ENCODE data around the gene RDH16. TPM values are rescaled to one million over a fixed set of nuclear protein-coding genes. Genes with fewer than 3 reads are reported as not detected.
A peak's percentile ranks its signal among the peaks of the same experiment; 100 is the strongest.
"Not testable (repeated sequence)": the region's sequence is repeated elsewhere in the genome, so short reads cannot be mapped to it uniquely, and the experiment has no call there.

RDH16 gene
- total and polyA plus RNA-seq, 4 experiments from 2014 or later = 0.09 to 1.9 (median 0.87) TPM

DNA sequence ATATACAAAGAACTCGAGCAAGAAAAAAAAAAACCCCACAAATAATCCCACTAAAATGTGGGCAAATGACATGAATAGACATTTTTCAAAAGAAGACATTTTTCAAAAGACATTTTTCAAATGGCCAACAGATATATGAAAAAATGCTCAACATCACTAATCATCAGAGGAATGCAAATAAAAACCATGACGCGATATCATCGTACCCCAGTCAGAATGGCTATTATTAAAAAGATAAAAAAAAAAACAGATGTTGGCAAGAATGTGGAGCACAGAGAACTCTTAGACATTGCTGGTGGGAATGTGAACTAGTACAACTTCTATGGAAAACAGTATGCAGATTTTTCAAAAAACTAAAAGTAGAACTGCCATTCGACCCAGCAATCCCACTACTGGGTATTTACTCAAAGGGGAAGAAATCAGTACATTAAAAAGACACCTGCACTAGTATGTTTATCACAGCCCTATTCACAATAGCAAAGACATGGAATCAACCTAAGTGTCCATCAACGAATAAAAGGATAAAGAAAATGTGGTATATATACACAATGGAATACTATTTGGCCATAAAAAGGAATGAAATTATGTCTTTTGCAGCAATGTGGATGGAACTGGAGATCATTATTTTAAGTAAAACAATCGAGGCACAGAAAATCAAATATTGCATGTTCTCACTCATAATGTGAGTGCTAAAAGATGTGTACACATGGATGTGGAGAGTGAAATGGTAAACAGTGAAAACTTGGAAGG, 32.6 kb upstream of the RDH16 start:
- intact Hi-C loops (cut with micrococcal nuclease) = no loop called here
- Mint-ChIP-seq H3K4me1 (peaks cover 5 to 12% (median 11%) of the 10 kb centered on the region in 4 donors), H3K27ac (peak overlapping the region in 4 of 7 donors; percentile 3 to 61 (median 38)), H3K27me3 (no peaks in the 10 kb centered on the region), H3K36me3 (no peaks in the 10 kb centered on the region), H3K4me3 (no peak overlapping the region), H3K9me3 (no peaks in the 10 kb centered on the region)
- DNase-seq = no peak
- no peak overlapping the region for H3K27ac ChIP-seq (ENCODE audit: low read depth, low read length)
- CTCF ChIA-PET (ENCODE audit: partially characterized antibody) = interaction anchor here (1.0 to 4.9 kb wide), 4 partner anchors 11 to 231 kb away, joined by 3 to 102 read pairs (median 31); partner anchors contain the start of gene HSD17B6
- H3K4me3 ChIP-seq (ENCODE audit: low read length in 2 of 2) = no peak overlapping the region
- H3K9me3 ChIP-seq (ENCODE audit: control insufficient read depth in 1 of 2, low read length in 2 of 2) = no peaks in the 10 kb centered on the region
- no peaks in the 10 kb centered on the region for H3K27me3 ChIP-seq (ENCODE audit: insufficient read depth, low read length)
- H3K36me3 ChIP-seq (ENCODE audit: insufficient read depth, low read length) = no peaks in the 10 kb centered on the region
- POLR2A ChIA-PET (ENCODE audit: partially characterized antibody) = no interaction called here
- peaks cover 19% of the 10 kb centered on the region for H3K4me1 ChIP-seq (ENCODE audit: insufficient read depth, low read length)

- ChIA-PET POLR2A (ENCODE audit: partially characterized antibody) (no interaction called here), CTCF (ENCODE audit: partially characterized antibody) (interaction anchor here (0.5 to 4.9 kb wide), 17 partner anchors 8 to 475 kb away, joined by 3 to 102 read pairs (median 5); partner anchors contain the start of genes HSD17B6 and PRIM1)
- Mint-ChIP-seq H3K27ac (peak overlapping the region in 2 of 7 donors; percentile 50 to 57), H3K4me3 (no peak overlapping the region), H3K9me3 (no peaks in the 10 kb centered on the region), H3K27me3 (no peaks in the 10 kb centered on the region), H3K36me3 (no peaks in the 10 kb centered on the region), H3K4me1 (peaks cover 5 to 12% (median 11%) of the 10 kb centered on the region in 4 donors)
- Histone ChIP-seq H3K4me3 (ENCODE audit: low read length in 2 of 2) (no peak overlapping the region), H3K36me3 (ENCODE audit: insufficient read depth, low read length) (no peaks in the 10 kb centered on the region), H3K9me3 (ENCODE audit: control insufficient read depth in 1 of 2, low read length in 2 of 2) (no peaks in the 10 kb centered on the region), H3K27me3 (ENCODE audit: insufficient read depth, low read length) (no peaks in the 10 kb centered on the region), H3K4me1 (ENCODE audit: insufficient read depth, low read length) (peaks cover 19% of the 10 kb centered on the region), H3K27ac (ENCODE audit: low read depth, low read length) (no peak overlapping the region)
- intact Hi-C loops (cut with micrococcal nuclease) = no loop called here
- DNase-seq = no peak
Measured at GRCh38 chr12:56988207-56988739, 30.9 kb upstream of the RDH16 start.

DNA sequence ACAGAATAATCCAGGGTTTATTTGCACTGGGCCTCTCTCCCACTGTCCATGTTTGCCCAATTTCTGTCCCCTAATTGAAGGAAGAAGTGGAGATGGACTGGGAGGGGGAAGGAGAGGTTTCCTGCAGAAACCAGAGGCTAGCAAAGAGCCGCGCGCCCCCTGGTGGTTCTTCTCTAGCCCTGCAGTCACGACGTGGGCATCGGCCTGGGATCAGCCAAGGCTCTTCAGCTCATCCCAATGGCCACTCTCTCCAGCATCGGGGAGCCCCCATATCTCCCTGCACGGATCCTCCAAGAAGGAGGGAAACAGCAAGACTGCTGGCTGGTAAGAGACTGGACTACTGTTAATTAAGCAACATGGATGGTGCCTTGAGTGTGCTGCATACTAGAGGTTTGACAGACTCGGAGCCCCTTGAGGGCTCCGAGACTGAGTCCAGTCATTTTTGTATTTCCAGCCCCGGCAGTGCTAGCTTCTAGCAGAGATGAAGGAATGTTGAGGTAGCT, 30.2 kb upstream of the RDH16 start:
- Mint-ChIP-seq H3K4me3 (peak overlapping the region in 3 of 8 donors; percentile 36 to 61 (median 56)), H3K27ac (peak overlapping the region in 1 of 7 donors; percentile 53), H3K9me3 (no peaks in the 10 kb centered on the region), H3K4me1 (peaks cover 5 to 12% (median 11%) of the 10 kb centered on the region in 4 donors), H3K36me3 (no peaks in the 10 kb centered on the region), H3K27me3 (no peaks in the 10 kb centered on the region)
- Histone ChIP-seq H3K4me3 (ENCODE audit: low read length in 2 of 2) (no peak overlapping the region), H3K9me3 (ENCODE audit: control insufficient read depth in 1 of 2, low read length in 2 of 2) (no peaks in the 10 kb centered on the region), H3K4me1 (ENCODE audit: insufficient read depth, low read length) (peaks cover 19% of the 10 kb centered on the region), H3K36me3 (ENCODE audit: insufficient read depth, low read length) (no peaks in the 10 kb centered on the region), H3K27ac (ENCODE audit: low read depth, low read length) (no peak overlapping the region), H3K27me3 (ENCODE audit: insufficient read depth, low read length) (no peaks in the 10 kb centered on the region)
- peak; percentile 62 to 67 (median 63) for DNase-seq
- ChIA-PET CTCF (ENCODE audit: partially characterized antibody) (interaction anchor here (0.9 to 4.9 kb wide), 13 partner anchors 9 to 359 kb away, joined by 3 to 102 read pairs (median 5); partner anchors contain the start of genes HSD17B6 and PRIM1), POLR2A (ENCODE audit: partially characterized antibody) (no interaction called here)
- intact Hi-C loops (cut with micrococcal nuclease) = loop anchor here (1.0 to 2.0 kb wide), 3 partner anchors 230 to 474 kb away; no protein-coding TSS in a partner anchor

GRCh38 chr12:56987011-56987410, 29.6 kb upstream of the RDH16 start:
- Mint-ChIP-seq H3K9me3 (no peaks in the 10 kb centered on the region), H3K36me3 (no peaks in the 10 kb centered on the region), H3K27ac (peak overlapping the region in 2 of 7 donors; percentile 12 to 53), H3K4me3 (peak overlapping the region in 3 of 8 donors; percentile 36 to 61 (median 56)), H3K27me3 (no peaks in the 10 kb centered on the region), H3K4me1 (peaks cover 5 to 12% (median 11%) of the 10 kb centered on the region in 4 donors)
- H3K4me3 ChIP-seq (ENCODE audit: low read length in 2 of 2) = no peak overlapping the region
- no peaks in the 10 kb centered on the region for H3K36me3 ChIP-seq (ENCODE audit: insufficient read depth, low read length)
- intact Hi-C loops (cut with micrococcal nuclease) = loop anchor here (1.0 to 2.0 kb wide), 3 partner anchors 230 to 474 kb away; no protein-coding TSS in a partner anchor
- ChIA-PET CTCF (ENCODE audit: partially characterized antibody) (interaction anchor here (0.9 to 4.9 kb wide), 11 partner anchors 8 to 358 kb away, joined by 3 to 102 read pairs (median 5); partner anchors contain the start of genes HSD17B6 and PRIM1), POLR2A (ENCODE audit: partially characterized antibody) (no interaction called here)
- H3K27me3 ChIP-seq (ENCODE audit: insufficient read depth, low read length) = no peaks in the 10 kb centered on the region
- H3K27ac ChIP-seq (ENCODE audit: low read depth, low read length) = no peak overlapping the region
- H3K9me3 ChIP-seq (ENCODE audit: control insufficient read depth in 1 of 2, low read length in 2 of 2) = no peaks in the 10 kb centered on the region
- peaks cover 19% of the 10 kb centered on the region for H3K4me1 ChIP-seq (ENCODE audit: insufficient read depth, low read length)
- no peak for DNase-seq

DNA sequence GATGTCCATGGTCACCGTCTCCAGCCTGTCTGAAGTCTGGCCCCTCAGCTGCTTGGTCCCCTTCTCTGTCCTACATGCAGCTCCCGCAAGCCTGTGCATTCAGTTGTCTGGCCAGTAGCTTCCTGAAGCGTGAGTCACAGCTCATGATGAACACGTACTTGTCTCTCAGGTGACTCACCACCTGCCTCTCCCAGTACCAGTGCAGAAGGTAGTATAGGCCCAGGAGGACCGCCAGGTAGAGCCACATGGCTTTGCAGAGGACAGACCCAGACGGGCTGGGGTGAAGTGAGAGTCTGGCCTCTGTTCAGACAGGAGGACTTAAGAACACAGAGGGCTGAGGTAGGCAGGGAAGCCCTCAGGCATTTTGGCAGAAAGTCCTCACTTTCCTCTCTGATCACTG, 28.3 kb upstream of the RDH16 start:
- H3K4me1 ChIP-seq (ENCODE audit: insufficient read depth, low read length); H3K27me3 Mint-ChIP-seq; H3K36me3 Mint-ChIP-seq; H3K4me3 Mint-ChIP-seq; POLR2A ChIA-PET (ENCODE audit: partially characterized antibody); H3K4me3 ChIP-seq (ENCODE audit: low read length in 2 of 2); H3K4me1 Mint-ChIP-seq; H3K36me3 ChIP-seq (ENCODE audit: insufficient read depth, low read length); H3K27ac ChIP-seq (ENCODE audit: low read depth, low read length); DNase-seq; H3K27me3 ChIP-seq (ENCODE audit: insufficient read depth, low read length); H3K9me3 ChIP-seq (ENCODE audit: control insufficient read depth in 1 of 2, low read length in 2 of 2); H3K9me3 Mint-ChIP-seq: not testable (repeated sequence)
- CTCF ChIA-PET (ENCODE audit: partially characterized antibody) = interaction anchor here (0.9 to 4.9 kb wide), 3 partner anchors 15 to 237 kb away, joined by 3 to 102 read pairs (median 51); partner anchors contain the start of gene HSD17B6
- peak overlapping the region in 1 of 7 donors; percentile 42 for H3K27ac Mint-ChIP-seq
- intact Hi-C loops (cut with micrococcal nuclease) = loop anchor here (2.0 kb wide), 1 partner anchor 385 kb away; no protein-coding TSS in a partner anchor

DNA sequence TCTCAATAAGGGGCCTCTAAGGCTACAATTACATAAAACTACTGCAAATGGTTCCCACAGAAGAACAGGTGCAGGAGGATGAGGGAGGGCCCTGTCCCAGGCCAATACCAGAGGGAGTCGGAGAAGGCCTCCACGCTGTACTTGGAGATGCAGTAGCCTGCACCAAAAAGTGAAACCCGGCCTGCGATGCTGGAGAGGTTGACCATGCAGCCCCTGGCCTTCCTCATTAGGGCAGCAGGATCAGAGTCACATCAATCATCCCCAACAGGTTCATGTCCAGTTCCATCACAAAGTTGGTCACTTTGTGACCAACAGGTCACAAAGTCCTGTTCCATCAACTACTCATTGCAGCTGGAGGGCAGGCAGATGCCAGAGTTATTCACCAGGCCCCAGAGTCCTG, 26.0 kb upstream of the RDH16 start:
- no peak for DNase-seq
- H3K4me1 Mint-ChIP-seq = peaks cover 3 to 6% (median 5%) of the 10 kb centered on the region in 4 donors
- no peak overlapping the region for H3K4me3 ChIP-seq (ENCODE audit: low read length in 2 of 2)
- ChIA-PET POLR2A (ENCODE audit: partially characterized antibody) (interaction anchor here (1.0 kb wide), 1 partner anchor 295 kb away, joined by 3 read pairs; the partner anchor contains the start of gene PTGES3), CTCF (ENCODE audit: partially characterized antibody) (interaction anchor here (0.6 kb wide), 1 partner anchor 69 kb away, joined by 3 read pairs; no protein-coding TSS in a partner anchor)
- no peak overlapping the region for H3K27ac ChIP-seq (ENCODE audit: low read depth, low read length)
- no peak overlapping the region for H3K27ac Mint-ChIP-seq
- H3K36me3 ChIP-seq (ENCODE audit: insufficient read depth, low read length) = no peaks in the 10 kb centered on the region
- no peaks in the 10 kb centered on the region for H3K9me3 Mint-ChIP-seq
- no peaks in the 10 kb centered on the region for H3K27me3 Mint-ChIP-seq
- intact Hi-C loops (cut with micrococcal nuclease) = no loop called here
- H3K4me1 ChIP-seq (ENCODE audit: insufficient read depth, low read length) = peaks cover 9% of the 10 kb centered on the region
- H3K36me3 Mint-ChIP-seq = no peaks in the 10 kb centered on the region
- H3K4me3 Mint-ChIP-seq = no peak overlapping the region
- H3K27me3 ChIP-seq (ENCODE audit: insufficient read depth, low read length) = no peaks in the 10 kb centered on the region
- H3K9me3 ChIP-seq (ENCODE audit: control insufficient read depth in 1 of 2, low read length in 2 of 2) = no peaks in the 10 kb centered on the region

Data from CD4-positive, alpha-beta memory T cell (primary cell).